Gastroesophageal sphincter (tissue), 4 donors: Measurements from ENCODE around the gene SECTM1. TPM values are rescaled to one million over a fixed set of nuclear protein-coding genes. Genes with fewer than 3 reads are reported as not detected.

ENCODE experiments used
- ATAC-seq: fragments of 150-250 bp; one replicate; pipeline ENCODE4 v1.9.1; 2016; ENCODE audit warnings: mild to moderate bottlenecking, moderate library complexity
- H3K27ac ChIP-seq, 4 donors: fragments of 200-600 bp; sonication (generic) in 3 of 4; 1 replicate in 3 of 4; 2 replicates in 1 of 4; pipeline ENCODE4 v1.5.1; 2016 to 2019
- H3K27me3 ChIP-seq: fragments of 200-600 bp; sonication (generic); one replicate; pipeline ENCODE4 v1.5.1; 2019
- H3K36me3 ChIP-seq, 2 donors: fragments of 200-600 bp; sonication (generic); one replicate each; pipeline ENCODE4 v1.5.1; 2019; ENCODE audit warnings: control low read depth in 1 of 2
- H3K4me1 ChIP-seq, 3 donors: fragments of 200-600 bp; sonication (generic); 1 replicate in 2 of 3; 2 replicates in 1 of 3; pipeline ENCODE4 v1.5.1; 2016 to 2019; ENCODE audit warnings: control low read depth in 2 of 3
- H3K4me3 ChIP-seq, 2 donors: fragments of 200-600 bp; sonication (generic); one replicate each; pipeline ENCODE4 v1.5.1; 2019; ENCODE audit warnings: mild to moderate bottlenecking in 1 of 2, moderate library complexity in 1 of 2
- H3K9me3 ChIP-seq, 3 donors: fragments of 200-600 bp; sonication (generic); one replicate each; pipeline ENCODE4 v1.5.1; 2017 to 2019; ENCODE audit warnings: control low read depth in 2 of 3
- EP300 ChIP-seq: sonication (generic); formaldehyde crosslinking; IDR thresholded peaks from one replicate; pipeline ENCODE4 v1.6.1; 2017; ENCODE audit warnings: antibody characterized with exemption, mild to moderate bottlenecking
- POLR2A ChIP-seq, 2 donors: fragments of 450-650 bp; IDR thresholded peaks; one replicate each; pipeline ENCODE4 v1.6.1; 2017; ENCODE audit warnings: antibody characterized with exemption in 2 of 2, mild to moderate bottlenecking in 2 of 2, moderate library complexity in 1 of 2
- POLR2AphosphoS5 ChIP-seq: sonication (generic); formaldehyde crosslinking; IDR thresholded peaks from one replicate; pipeline ENCODE4 v1.6.1; 2017; ENCODE audit warnings: antibody characterized with exemption
- WGBS, 2 donors: methylation state at CpG; one replicate each; pipeline ENCODE4 v1.1.5; 2018; ENCODE audit warnings: low coverage in 1 of 2; 5-methylcytosine and 5-hydroxymethylcytosine counted together
- total RNA-seq, 4 donors: library from RNA; depleted of rRNA; stranded (reverse); fragments of >200 nt; gene quantifications; one replicate each; pipeline ENCODE4 v1.1.0, GENCODE V29; 2016
- TF ChIP-seq, protein P1 (sequence below), 4 experiments: fragments of 200-600 bp in 2 of 4; fragments of 450-650 bp in 2 of 4; sonication (generic) in 1 of 4; IDR thresholded peaks; one replicate each; pipeline ENCODE4 v1.5.1; 2017 to 2019; ENCODE audit warnings: antibody characterized with exemption in 4 of 4, mild to moderate bottlenecking in 2 of 4, moderate library complexity in 2 of 4

SECTM1 gene
- total RNA-seq, 4 donors from 2014 or later: 6.1 to 22.3 (median 17.6) TPM

DNA sequence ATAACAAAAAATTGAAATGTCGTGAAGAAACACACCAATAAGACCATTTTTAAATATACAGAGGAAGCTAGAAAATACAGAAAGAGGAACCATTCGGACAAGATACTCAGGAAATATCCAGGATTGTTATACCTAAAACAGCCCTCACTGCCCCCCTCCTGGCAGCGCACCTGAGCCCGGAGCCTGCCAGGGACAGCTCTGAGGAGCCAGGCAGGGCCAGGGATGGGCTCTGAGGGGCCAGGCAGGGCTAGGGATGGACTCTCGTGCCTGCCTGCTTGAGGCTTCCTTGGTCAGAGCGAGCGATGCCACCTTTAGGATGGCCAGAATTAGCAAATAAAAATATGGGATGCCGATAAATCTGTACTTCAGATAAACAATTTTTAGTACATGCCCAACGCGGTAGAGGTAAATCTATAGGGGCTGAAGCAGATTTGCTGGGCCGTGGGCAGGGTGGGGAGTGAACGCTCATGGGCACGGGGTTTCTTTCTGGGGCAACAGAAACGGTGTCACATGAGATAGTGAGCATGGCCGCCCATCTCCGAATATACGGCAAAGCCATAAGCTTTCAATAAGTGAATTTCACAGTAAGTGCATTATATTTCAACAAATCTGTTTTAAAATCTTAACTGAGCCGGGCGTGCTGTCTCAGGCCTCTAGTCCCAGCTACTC, 41.9 kb downstream of the SECTM1 start:
- Histone ChIP-seq H3K9me3 (no peaks in the 10 kb centered on the region), H3K4me1 (peaks cover 0 to 59% (median 16%) of the 10 kb centered on the region in 3 donors), H3K36me3 (no peaks in the 10 kb centered on the region), H3K4me3 (peak overlapping the region; percentile 61 to 88), H3K27ac (peak overlapping the region; percentile 84 to 99 (median 98)), H3K27me3 (no peaks in the 10 kb centered on the region)
- WGBS, 2 donors: 84 to 86% methylated on average over 11 to 17 of the region's 19 CpGs
- ATAC-seq: no peak
- no peak for TF ChIP-seq EP300
- TF ChIP-seq POLR2A (IDR thresholded peaks at IDR 0.05): no peak

DNA sequence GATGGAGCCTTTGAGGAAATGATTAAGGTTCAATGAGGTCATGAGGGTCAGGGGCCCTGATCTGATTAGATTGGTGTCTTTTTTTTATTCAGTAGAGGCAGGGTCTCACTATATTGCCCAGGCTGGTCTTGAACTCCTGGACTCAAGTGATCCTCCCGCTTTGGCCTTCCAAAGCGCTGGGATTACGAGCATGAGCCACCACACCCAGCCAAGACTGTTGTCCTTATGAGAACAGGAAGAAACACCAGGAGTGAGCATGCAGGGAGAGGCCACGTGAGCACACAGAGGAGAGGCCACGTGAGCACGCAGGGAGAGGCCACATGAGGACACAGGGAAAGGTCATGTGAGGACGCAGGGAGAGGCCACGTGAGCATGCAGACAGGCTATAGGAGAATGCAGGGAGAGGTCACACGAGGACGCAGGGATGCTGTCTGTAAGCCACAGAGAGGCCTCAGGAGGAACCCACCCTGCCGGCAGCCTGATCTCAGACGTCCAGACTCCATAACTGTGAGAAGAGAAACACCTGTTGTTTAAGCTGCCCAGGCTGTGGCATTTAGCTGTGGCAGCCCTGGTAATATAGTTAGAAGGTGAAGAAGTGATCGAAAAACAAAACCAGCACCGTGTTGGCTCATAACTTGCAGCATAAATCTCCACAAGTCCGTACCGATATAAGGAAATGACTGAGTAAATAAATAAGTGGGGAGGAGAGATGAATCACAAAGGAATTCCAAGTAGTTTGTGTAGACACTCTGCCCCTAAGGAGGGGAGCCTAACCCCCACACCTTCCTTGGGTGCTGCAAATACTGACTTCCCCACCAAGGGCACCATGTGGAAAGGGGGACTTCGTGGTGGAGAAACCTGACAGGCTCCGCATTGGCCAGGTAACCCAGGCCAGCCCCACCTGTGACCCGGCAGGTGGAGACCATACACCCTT, 45.4 kb downstream of the SECTM1 start:
- Histone ChIP-seq H3K4me1 (peaks cover 0 to 31% (median 10%) of the 10 kb centered on the region in 3 donors), H3K36me3 (no peaks in the 10 kb centered on the region), H3K4me3 (no peak overlapping the region), H3K27me3 (no peaks in the 10 kb centered on the region), H3K9me3 (no peaks in the 10 kb centered on the region), H3K27ac (peak overlapping the region; percentile 30 to 74 (median 64))
- TF ChIP-seq POLR2A (IDR thresholded peaks at IDR 0.05) (peak in 1 of 2 donors; percentile 10), EP300 (no peak)
- WGBS, 2 donors: 22 to 41% methylated on average over 11 to 12 of the region's 19 CpGs
- ATAC-seq: no peak

DNA sequence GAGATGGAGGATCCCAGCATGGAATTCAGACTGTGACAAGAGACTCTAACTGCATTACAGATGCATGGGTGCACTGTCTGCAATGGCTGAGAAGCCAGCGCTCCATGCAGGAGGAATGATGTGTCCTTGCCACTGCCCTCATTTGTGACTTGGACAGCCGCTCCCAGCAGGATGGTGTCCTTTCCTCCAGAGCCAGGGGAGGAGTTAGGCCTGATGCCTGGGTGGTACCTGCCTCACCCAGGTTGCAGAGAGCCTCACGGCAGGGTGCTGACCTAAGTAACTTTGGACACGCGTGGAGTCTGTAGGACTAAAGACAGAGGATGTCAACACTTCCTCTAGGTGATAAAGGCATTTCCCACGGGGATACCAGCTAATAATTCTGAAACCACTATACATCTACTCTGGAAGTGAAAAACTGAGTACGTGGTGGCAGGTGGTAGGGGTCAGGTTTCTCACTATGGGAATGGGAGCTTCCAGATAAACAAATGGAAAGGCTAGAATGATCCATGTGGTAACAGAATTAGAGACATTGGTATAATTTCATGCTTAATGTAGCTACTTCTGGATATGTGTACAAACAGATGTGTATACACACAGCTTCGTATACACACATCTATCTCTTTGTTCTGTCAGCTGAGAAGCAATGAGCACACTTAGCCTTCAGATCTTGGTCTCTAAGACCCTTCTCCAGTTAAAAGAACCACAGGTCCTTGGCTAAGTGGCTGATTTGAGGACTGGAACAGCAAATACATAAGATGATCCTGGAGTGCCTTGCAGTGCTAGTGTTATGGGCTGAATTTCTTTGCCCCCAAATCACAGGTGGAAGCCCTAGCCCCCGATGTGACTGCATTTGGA, 46.3 kb downstream of the SECTM1 start:
- no peak for ATAC-seq
- Histone ChIP-seq H3K36me3 (no peaks in the 10 kb centered on the region), H3K4me1 (peaks cover 0 to 35% (median 10%) of the 10 kb centered on the region in 3 donors), H3K27ac (peak overlapping the region; percentile 30 to 74 (median 64)), H3K9me3 (no peaks in the 10 kb centered on the region), H3K27me3 (no peaks in the 10 kb centered on the region), H3K4me3 (no peak overlapping the region)
- TF ChIP-seq, protein P1, sequence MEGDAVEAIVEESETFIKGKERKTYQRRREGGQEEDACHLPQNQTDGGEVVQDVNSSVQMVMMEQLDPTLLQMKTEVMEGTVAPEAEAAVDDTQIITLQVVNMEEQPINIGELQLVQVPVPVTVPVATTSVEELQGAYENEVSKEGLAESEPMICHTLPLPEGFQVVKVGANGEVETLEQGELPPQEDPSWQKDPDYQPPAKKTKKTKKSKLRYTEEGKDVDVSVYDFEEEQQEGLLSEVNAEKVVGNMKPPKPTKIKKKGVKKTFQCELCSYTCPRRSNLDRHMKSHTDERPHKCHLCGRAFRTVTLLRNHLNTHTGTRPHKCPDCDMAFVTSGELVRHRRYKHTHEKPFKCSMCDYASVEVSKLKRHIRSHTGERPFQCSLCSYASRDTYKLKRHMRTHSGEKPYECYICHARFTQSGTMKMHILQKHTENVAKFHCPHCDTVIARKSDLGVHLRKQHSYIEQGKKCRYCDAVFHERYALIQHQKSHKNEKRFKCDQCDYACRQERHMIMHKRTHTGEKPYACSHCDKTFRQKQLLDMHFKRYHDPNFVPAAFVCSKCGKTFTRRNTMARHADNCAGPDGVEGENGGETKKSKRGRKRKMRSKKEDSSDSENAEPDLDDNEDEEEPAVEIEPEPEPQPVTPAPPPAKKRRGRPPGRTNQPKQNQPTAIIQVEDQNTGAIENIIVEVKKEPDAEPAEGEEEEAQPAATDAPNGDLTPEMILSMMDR (IDR thresholded peaks at IDR 0.05): no peak
- TF ChIP-seq POLR2A (IDR thresholded peaks at IDR 0.05): no peak
- TF ChIP-seq EP300: no peak
- no peak for TF ChIP-seq POLR2AphosphoS5
- WGBS, 2 donors: 76 to 77% methylated on average over 5 to 7 of the region's 9 CpGs

DNA sequence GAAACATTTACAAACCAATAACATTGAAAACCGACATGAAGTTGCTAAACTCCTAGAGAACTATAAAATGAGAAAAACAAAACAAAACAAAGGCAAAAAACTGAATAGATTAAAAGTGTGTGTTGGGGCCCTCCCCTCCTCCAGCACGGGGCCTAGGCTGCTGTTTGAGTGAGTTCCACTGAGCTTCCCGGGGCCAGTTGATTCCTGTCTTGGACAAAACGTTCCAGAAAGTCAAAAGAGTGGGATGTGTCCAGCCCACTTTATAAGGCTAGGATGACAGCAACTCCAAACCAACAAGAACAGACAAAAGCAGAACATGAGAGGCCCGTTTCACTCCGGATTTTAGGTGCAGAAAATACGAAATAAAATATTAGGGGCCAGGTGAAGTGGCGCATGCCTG, 48.4 kb downstream of the SECTM1 start:
- H3K27me3 ChIP-seq: no peaks in the 10 kb centered on the region
- ATAC-seq: no peak
- no peak for TF ChIP-seq POLR2A (IDR thresholded peaks at IDR 0.05)
- no peak for TF ChIP-seq POLR2AphosphoS5
- no peak for TF ChIP-seq EP300
- H3K36me3 ChIP-seq: no peaks in the 10 kb centered on the region
- no peaks in the 10 kb centered on the region for H3K9me3 ChIP-seq
- peaks cover 0 to 28% (median 7%) of the 10 kb centered on the region in 3 donors for H3K4me1 ChIP-seq
- H3K4me3 ChIP-seq: no peak overlapping the region
- WGBS, 2 donors: 43 to 54% methylated on average over 4 to 8 of the region's 8 CpGs
- H3K27ac ChIP-seq: peak overlapping the region in 2 of 4 donors; percentile 25 to 26

DNA sequence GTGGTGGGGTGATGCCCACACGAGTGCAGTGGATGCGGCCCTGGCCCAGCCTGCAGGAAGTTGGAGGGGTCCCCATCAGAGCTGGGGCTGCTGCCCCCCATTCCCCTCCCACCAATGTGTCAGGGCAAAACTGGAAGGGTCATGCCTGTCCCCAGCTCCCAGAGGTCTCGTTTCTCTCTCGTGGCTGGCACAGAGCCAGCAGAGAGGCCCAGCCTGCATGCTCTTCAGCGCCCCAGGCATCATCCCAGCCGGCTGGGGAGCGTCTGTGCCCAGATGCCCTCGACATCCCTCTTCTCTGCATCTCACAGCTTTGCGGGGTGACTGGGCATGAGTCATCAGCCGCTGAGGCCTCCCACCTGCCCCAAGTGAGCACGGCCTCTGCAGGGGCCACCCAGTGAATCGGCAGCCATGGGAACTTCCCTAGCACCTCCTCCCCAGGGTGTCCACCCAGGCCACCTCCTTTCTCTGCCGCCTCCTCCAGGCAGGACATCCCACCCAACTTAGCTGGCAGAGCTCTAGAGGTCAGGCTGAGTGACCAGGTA, 50.3 kb downstream of the SECTM1 start:
- peaks cover 0 to 7% of the 10 kb centered on the region in 2 donors for H3K36me3 ChIP-seq
- WGBS, 2 donors: 0 to 45% methylated on average over 2 to 4 of the region's 13 CpGs
- H3K27ac ChIP-seq: no peak overlapping the region
- no peaks in the 10 kb centered on the region for H3K27me3 ChIP-seq
- H3K4me3 ChIP-seq: no peak overlapping the region
- H3K9me3 ChIP-seq: no peaks in the 10 kb centered on the region
- no peak for TF ChIP-seq EP300
- TF ChIP-seq POLR2A (IDR thresholded peaks at IDR 0.05): no peak
- TF ChIP-seq, protein P1 (IDR thresholded peaks at IDR 0.05): no peak
- TF ChIP-seq POLR2AphosphoS5: no peak
- ATAC-seq: no peak
- H3K4me1 ChIP-seq: peaks cover 0 to 22% (median 7%) of the 10 kb centered on the region in 3 donors
